Measurements from ENCODE around the gene MEGF9. TPM values are rescaled to one million over a fixed set of nuclear protein-coding genes. Genes with fewer than 3 reads are reported as not detected.

MEGF9 gene
- total RNA-seq, 1 experiment from 2014 or later, result 8.3 TPM

- H3K9me3 ChIP-seq (ENCODE audit: control insufficient read depth in 1 of 2, insufficient read depth in 1 of 2, low read depth in 1 of 2, low read length in 2 of 2), result no peaks in the 10 kb centered on the region
- ChIA-PET CTCF (no interaction called here), RAD21 (ENCODE audit: low non-redundant PET in 1 of 2, low total read pairs in 2 of 2, uncharacterized antibody in 2 of 2, unreplicated experiment in 2 of 2) (no interaction called here), POLR2A (no interaction called here)
- H3K9ac ChIP-seq (ENCODE audit: low read length), result no peak overlapping the region
- no peaks in the 10 kb centered on the region for H3K79me2 ChIP-seq (ENCODE audit: insufficient read depth, low read length)
- H3K4me2 ChIP-seq (ENCODE audit: low read length), result no peak overlapping the region
- H3K27me3 ChIP-seq (ENCODE audit: insufficient read depth, low read length), result no peaks in the 10 kb centered on the region
- no peak overlapping the region for H3K27ac ChIP-seq (ENCODE audit: low read depth, low read length)
- H3K36me3 ChIP-seq (ENCODE audit: control insufficient read depth in 1 of 2, insufficient read depth in 2 of 2, low read length in 2 of 2), result no peaks in the 10 kb centered on the region
- H3K4me1 ChIP-seq (ENCODE audit: control insufficient read depth in 1 of 2, insufficient read depth in 2 of 2, low read length in 2 of 2), result peaks cover 0 to 7% of the 10 kb centered on the region in 2 experiments; a peak in 2 of 4 replicates
- TF ChIP-seq ZNF274 (IDR thresholded peaks at IDR 0.05; ENCODE audit: low read depth, low read length), result no peak
- no peak for TF ChIP-seq CBX3 (IDR thresholded peaks at IDR 0.05; ENCODE audit: low read depth)
- no peak for TF ChIP-seq ZFX (IDR thresholded peaks at IDR 0.05)
- no peak for TF ChIP-seq CTCF (IDR thresholded peaks at IDR 0.05 in 2 of 3, conservative IDR thresholded peaks at IDR 0.05 in 1 of 3; ENCODE audit: borderline replicate concordance in 1 of 3, insufficient read depth in 1 of 3, low read depth in 2 of 3, low read length in 2 of 3)
- no peak for TF ChIP-seq JUND (IDR thresholded peaks at IDR 0.05)
- TF ChIP-seq CEBPB (IDR thresholded peaks at IDR 0.05; ENCODE audit: low read depth), result no peak
- TF ChIP-seq ELF1 (IDR thresholded peaks at IDR 0.05; ENCODE audit: borderline replicate concordance, low read depth), result no peak
- TF ChIP-seq ZBTB33 (IDR thresholded peaks at IDR 0.05; ENCODE audit: extremely low read depth, insufficient replicate concordance, low read length), result no peak
- no peak for TF ChIP-seq YY1 (IDR thresholded peaks at IDR 0.05; ENCODE audit: extremely low read depth, insufficient replicate concordance, low read depth, low read length)
- no peak for TF ChIP-seq ATF3 (IDR thresholded peaks at IDR 0.05)
- no peak for TF ChIP-seq MAX (IDR thresholded peaks at IDR 0.05)
- TF ChIP-seq EZH2 (IDR thresholded peaks at IDR 0.05), result no peak
- no peak for TF ChIP-seq POLR2A (IDR thresholded peaks at IDR 0.05; ENCODE audit: borderline replicate concordance, extremely low read depth, insufficient read depth, insufficient read length)
- TF ChIP-seq REST (IDR thresholded peaks at IDR 0.05; ENCODE audit: low read depth), result no peak
- no peak for TF ChIP-seq SP1 (IDR thresholded peaks at IDR 0.05; ENCODE audit: low read depth)
- no peak for TF ChIP-seq RAD21 (IDR thresholded peaks at IDR 0.05; ENCODE audit: low read depth)
- no peaks in the 10 kb centered on the region for H4K20me1 ChIP-seq (ENCODE audit: insufficient read depth)
- no TSS peak for BruUV-seq (replicated peaks)
- intact Hi-C loops (cut with micrococcal nuclease), result no loop called here
- H3K4me3 ChIP-seq (replicated peaks in 1 of 2; ENCODE audit: low read depth in 1 of 2, low read length in 2 of 2), result no peak overlapping the region
- H3K9me2 ChIP-seq (ENCODE audit: insufficient read depth), result no peaks in the 10 kb centered on the region
- H2AFZ ChIP-seq (ENCODE audit: low read depth, low read length, poor library complexity, severe bottlenecking), result no peak overlapping the region
- ATAC-seq (no peak), DNase-seq (ENCODE audit: low read depth, low spot score) (no peak)
Measured at GRCh38 chr9:120694559-120694958, 19.7 kb downstream of the MEGF9 start.
